ENCODE results near the gene ELMOD3. TPM values are rescaled to one million over a fixed set of nuclear protein-coding genes. Genes with fewer than 3 reads are reported as not detected.
A peak's percentile ranks its signal among the peaks of the same experiment; 100 is the strongest.
"Not testable (repeated sequence)": the region's sequence is repeated elsewhere in the genome, so short reads cannot be mapped to it uniquely, and the experiment has no call there.

Gene ELMOD3
- total RNA-seq, 1 donor from 2014 or later, result 47.7 TPM

DNA sequence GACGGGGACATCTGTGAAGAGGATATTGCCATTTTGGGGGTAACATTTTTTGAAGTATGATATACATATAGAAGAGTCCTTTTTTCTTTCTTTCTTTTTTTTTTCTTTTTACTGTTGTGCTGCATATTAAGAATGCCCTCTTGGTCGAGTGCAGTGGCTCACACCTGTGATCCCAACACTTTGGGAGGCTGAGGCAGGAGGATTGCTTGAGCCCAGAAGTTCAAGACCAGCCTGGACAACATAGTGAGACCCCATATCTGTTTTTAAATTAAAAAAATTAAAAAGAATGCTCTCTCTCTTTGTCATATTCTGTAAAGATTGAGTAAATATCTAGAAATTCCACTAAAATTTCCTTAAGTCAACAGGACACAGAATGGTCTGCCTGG lies 67.5 kb downstream of the ELMOD3 start:
- DNase-seq (ENCODE audit: low spot score), result no peak

DNA sequence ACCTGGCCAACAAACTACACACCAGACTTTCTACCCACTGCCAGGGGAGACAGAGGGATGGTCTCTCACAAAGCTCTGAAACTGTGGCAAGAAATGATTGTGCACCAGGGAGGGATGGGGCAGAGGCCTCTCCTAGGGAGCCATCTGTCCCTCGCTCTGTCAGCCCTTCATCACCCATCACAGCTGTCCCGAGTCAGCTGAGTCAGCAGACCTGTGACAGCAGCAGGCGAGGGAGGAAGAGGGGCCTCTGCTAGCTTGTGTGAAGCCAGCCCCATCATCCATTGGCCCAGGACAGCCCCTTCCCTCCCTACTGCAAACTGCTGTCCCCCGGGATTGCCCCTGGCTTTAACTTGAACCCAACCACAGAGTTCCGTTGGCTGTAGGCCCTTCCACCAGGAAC lies 69.0 kb downstream of the ELMOD3 start:
- no peak for DNase-seq (ENCODE audit: low spot score)

DNA sequence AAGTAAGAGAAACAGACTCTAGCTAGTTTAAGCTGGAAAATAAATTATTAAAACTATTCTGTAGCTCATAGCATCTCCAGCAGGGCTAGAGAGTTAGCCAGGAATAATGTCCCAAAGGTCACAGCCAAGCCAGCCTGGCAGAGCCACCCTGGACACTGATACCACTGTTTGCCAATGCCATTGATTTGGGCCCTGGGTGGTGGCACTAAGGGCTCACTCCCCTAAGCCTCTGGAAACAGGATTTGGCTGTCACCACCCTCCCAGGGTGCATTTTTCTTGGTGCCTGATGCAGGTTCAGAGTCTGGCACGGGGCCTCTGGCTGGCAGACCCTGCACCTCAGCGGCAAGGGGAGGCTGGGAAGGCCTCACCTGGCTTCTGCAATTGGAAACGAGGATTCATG lies 71.0 kb downstream of the ELMOD3 start:
- no peak for DNase-seq (ENCODE audit: low spot score)

DNA sequence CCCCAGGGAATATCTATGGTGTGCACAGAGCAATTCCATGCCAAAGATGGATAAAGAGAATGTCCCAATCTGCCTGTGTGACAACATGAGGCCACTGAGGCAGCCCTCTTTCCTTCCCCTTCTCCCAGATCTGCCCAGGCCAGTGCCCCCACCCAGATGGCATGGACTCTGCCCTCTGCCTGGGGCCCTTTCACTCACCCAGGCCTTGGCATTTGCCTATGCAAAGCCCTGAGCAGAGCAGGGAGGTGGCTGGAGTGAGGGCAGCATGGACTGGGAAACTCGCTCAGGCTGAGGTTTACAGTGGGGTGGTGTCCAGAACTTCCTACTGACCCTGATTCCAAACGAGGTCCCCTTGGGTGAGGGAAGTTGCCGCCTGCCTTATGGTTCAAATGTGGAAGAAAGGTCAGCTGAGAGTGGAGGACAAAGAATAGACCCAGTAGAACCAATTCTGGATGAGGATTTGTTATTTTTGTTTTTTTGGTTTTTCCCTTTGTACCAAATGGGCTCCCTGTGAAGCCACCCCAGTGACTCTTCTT lies 72.8 kb downstream of the ELMOD3 start:
- no peak for DNase-seq (ENCODE audit: low spot score)

DNA sequence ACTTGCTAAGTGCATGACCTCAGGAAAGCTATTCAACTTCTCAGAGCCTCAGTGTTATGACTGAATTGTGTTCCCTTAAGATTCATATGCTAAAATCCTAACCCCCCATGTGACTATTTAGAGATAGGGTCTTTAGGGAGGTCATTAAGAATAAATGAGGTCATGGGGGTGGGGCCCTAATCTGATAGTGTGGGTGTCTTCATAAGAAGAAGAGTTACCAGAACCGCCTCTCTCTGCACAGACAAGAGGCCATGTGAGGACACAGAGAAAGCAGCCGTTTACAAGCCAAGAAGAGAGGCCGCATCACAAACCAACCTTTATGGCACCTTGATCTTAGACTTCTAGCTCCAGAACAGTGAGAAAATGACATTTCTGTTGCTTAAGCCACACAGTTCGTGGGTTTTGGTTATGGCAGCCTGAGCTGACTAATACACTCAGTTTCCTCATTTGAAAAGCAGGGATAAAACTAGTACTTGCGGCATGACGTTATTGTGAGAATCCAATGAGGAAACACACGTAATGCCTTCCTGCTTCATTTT lies 73.8 kb downstream of the ELMOD3 start:
- no peak for DNase-seq (ENCODE audit: low spot score)

DNA sequence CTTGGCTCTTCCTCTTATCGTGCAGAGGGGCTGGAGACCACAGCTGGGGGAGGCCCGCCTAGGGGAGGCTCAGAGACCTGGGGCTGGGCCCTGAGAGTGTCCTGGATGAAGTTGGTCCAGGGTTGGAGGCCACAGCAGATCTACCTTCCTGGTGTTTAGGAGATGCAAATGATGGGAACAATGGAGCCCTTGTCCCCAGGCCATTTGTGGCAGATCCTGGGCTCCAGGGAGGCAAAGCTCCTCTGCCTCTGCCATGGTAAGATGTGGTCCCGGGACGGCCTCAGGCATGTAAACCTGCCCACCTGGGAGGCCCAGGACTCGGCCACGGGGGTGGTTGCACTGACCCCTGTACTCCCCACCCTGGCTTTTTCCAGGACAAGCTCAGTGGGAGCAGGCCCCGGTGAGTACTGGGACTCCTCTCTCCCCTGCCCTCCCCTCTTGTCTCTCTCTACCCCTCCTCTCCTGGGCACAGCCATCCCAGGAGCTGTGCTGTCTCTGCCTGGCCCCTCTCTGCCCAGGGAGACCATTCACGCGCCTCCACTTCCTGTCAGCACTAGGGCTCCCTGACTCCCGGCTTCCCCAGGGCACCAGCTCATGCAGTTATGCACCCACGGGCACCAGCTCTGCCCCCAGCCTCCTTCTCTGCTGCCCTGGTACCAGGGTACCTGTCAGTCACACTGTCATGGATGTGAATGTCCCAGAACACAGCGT lies 74.8 kb downstream of the ELMOD3 start:
- DNase-seq (ENCODE audit: low spot score), result peak; percentile 85

DNA sequence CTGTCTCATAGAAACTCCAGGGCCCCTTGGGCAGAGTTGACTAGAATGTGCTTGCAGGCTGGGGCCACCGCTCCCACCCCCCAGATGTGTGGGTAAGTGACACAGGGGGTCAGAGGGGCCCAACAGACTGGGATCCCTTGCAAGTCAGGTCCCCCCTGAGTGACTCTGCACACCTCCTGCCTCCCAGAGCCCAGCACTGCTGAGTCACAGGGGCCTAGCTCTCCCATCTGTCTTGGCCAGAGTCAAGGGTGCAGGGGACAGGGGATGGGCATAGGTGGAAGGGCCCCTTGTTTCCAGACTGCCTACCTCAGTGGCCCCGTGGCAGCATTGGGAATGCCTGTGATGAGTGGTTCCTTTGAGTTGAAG lies 75.3 kb downstream of the ELMOD3 start:
- DNase-seq (ENCODE audit: low spot score), result no peak

DNA sequence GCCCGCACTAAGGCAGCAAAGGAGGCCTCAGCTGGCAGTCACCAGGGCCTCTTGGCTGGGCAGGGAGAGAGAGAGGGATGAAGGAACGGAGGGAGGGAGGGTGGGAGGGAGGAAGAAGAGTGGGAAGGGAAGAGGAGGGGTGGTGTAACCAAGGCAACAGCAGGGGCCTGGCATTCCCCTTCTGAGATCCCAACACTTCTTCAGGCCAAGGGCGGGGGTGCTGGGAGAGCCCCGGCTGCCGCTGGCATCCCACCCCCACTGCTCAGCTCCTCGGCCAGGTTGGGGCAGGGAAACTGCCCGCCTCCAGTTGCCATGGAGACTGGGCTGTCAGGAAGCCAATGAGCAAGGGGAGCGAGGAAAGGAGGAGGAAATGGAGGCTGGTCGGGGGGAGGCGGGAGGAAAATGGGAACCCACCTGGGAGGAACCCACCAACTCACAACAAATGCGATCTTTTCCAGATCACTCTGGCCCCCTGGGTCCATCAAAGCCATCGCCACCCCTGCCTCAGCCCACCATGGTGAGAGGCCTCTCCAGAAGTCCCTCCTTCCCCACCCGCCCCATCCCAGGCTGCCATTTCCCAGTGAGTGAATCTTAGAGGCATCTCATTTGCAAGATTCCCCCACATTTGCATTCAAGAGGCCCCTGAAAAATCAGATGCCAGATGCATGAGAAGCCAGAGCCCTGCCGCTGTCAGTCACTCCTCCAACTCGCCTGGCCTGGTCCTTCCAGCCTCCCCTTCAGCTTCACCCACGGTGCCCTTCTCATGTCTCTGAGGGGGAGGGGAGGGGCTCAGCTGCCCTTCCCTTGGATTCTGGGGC lies 76.4 kb downstream of the ELMOD3 start:
- no peak for DNase-seq (ENCODE audit: low spot score)

DNA sequence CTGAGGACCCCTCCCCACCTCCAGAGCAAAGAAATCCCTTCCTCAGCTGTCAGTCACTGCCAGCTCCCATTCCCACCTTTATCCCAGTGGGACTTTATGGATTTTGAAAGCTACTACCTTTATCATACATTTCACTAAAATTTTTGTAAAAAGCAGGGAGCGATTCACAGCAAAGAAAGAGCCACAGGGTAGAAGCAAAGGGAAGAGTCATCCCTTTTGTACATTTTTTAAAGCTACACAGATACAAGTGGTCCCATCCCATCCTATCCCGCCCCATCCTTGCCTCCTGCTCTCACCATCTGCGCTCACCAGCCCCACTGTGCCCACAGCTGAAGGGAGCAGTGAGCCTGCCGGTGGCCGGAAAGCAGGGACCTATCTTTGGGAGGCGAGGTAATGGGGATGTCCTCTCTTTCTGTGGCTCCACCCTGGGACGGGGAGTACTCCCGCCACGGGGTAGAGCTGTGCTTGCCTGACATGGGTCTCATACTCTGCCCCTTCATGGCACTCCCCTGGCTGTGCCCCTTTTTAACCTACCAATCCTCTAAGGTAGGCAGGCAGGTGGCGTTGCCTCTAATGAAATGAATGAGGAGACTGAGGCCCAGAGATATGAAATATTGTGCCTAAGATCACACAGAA lies 77.1 kb downstream of the ELMOD3 start:
- peak; percentile 87 for DNase-seq (ENCODE audit: low spot score)

DNA sequence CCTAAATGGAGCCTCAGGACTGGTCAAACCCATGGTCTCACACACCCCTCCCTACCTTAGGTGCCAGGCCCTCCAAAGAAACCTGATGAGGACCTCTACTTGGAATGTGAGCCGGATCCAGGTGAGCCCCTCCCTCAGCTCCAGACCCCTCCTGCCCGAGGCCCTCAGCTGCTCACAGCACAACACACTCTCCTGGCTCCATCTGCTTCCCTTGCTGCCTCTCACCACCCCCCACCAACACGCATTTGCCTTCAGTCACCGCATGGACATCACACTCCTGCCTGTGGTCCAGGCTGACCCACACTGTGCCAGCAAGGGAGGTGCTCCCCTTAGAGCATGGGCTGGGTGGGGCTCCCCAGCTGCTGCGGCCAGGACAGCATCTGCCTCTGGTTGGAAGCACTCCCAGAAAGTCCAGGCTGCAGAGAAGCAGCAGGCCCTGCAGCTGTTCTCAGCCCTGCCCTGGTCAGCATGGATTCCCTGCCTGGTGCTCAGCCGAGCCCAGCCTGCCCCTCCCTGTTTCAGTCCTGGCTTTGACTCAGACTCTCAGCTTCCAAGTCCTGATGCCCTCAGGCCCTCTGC lies 79.0 kb downstream of the ELMOD3 start:
- peak; percentile 90 for DNase-seq (ENCODE audit: low spot score)

DNA sequence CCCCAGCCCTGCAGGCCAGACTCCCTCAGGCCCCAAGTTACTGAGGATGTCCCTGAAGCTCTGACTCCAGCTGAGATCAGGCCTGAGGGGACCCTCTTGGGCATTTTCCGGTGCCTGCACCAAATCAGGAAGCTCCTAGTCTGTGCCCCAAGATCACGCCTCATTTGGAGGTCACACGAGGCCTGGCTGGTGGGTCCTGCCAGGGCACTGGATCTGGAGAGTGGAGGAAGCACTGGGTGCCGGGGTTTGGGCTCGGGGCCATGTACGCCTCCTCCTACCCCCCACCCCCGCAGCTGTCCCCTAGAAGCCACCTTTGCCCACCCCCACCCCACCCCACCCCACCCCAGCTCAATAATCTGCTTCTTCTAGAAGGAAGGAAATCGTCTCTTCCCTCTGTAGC lies 80.1 kb downstream of the ELMOD3 start:
- peak; percentile 87 for DNase-seq (ENCODE audit: low spot score)

DNA sequence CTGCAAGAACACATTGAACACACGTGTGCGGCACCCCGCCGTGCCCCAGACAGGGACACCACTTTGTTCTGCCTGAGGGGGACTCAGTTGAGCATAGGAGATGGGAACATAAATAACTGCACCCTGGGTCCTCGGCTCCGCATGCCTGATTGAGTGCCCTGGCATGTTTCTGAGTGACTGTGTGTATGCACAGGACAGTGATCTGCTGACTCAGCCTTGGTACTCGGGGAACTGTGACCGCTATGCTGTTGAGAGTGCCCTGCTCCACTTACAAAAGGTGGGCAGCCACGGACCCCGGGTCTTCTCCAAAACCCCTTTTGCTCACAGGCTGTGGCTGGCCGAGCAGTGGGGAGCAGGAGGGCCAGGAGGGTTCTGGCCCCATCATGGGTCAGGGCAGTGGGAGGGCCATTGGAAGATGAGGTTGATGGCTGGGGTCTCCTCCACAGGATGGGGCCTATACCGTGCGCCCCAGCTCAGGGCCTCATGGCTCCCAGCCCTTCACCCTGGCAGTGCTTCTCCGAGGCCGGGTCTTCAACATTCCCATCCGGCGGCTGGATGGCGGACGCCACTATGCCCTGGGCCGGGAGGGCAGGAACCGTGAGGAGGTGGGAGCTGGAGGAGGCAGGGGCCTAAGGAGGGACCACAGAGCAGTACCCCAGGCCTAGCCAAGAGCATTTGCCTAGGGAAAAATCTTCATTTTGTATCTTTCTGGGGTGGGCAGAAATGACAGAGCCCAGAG lies 80.8 kb downstream of the ELMOD3 start:
- DNase-seq (ENCODE audit: low spot score), result no peak

DNA sequence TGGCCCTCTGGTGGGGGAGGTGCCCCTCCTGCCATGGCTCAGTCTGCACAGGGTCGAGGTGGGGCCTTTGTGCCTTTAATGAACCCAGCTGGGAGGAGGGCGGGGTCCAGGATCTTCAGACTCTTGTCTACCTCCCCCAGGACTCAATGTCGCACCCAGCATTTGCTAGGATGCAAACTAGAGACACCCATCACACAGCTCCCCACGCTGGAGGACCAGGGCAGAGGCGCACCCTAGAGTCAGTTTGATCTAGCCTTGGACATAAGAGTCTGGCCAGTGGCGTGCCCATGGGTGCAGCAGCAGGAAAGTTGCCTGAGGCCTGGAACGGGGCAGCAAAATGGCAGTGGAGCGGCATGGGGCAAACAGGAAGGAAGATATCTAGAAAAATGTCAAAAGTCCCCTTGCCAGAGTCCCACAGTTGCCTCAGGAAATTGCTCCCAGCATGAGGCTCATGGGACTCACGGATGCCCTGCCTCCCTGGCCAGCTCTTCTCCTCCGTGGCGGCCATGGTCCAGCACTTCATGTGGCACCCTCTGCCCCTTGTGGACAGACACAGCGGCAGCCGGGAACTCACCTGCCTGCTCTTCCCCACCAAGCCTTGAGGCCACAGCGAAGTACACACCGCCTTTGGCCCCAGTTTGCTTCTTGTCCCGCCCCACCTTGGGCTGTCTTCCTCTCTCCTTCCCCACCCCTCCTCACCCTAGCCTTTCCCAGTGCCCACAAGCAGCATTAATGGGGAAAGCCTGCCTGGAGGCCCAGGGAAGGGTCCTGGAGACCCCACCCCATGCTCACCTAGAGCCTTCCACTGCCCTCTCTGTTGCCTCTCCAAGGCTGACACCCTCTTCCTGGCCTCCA lies 81.6 kb downstream of the ELMOD3 start:
- DNase-seq (ENCODE audit: low spot score), result peak; percentile 83

DNA sequence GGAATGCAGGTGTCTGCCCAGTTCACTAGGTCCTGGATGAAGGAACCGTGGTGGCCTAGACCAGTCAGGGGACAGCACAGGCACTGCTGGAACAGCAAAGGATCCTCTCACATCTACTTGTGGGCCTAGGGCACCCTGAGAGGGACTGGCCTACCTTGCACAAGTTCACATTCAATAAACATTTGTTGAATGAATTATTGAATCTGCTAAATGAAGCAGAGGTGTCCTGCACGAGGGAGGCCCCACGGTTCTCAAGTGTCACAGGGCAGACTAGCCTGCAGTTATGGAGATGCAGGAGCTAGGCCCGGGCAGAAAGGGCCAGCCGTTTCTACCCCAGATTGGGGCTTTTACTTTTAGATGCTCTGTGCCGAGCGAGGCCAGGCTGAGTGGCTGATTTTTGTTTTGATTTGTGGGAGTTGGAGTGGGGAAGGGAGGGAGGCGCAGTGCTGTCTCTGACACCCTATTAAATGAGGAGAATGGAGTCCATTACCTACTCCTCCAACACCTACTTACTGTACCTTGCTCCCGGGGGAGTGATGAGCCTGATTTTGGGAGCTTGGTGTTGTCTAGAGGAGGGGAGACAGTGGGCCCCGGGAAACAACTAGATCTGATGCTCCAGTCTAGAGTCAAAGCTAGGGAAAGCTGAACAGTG lies 82.4 kb downstream of the ELMOD3 start:
- no peak for DNase-seq (ENCODE audit: low spot score)

DNA sequence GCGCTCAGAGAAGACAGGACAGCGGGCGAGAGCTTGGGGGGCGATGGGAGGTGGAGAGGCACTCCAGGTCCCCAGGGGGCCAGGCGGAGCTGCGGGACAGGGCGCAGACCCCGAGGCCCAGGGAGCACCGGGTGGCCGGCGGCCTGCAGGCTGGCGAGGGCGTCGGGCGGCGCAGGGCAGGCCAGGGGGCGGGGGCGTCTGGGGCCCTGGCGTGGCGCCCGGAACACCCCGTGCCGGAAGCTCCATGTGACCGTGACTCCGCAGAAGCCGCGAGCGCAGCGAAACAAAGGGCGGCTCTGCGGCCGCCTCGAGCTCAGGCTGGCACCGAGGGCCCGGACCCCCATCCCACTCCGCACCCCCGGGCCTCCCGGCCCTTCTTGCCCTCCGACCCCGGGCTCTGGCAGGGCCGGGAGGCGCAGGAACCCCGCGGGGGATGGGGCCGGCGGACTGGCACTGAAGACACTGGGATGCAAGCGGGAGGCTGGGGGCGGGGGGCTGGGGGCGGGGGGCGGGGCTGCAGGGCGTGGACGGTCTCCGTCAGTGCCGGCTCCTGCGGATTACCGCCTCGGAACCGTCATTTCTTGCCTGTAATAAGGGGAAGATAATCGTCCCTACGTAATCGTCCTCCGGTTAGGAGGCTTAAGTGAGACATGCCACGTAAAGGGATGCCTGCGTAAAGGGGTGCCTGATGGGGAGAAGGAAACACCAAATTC lies 83.1 kb downstream of the ELMOD3 start:
- peak; percentile 97 for DNase-seq (ENCODE audit: low spot score)

DNA sequence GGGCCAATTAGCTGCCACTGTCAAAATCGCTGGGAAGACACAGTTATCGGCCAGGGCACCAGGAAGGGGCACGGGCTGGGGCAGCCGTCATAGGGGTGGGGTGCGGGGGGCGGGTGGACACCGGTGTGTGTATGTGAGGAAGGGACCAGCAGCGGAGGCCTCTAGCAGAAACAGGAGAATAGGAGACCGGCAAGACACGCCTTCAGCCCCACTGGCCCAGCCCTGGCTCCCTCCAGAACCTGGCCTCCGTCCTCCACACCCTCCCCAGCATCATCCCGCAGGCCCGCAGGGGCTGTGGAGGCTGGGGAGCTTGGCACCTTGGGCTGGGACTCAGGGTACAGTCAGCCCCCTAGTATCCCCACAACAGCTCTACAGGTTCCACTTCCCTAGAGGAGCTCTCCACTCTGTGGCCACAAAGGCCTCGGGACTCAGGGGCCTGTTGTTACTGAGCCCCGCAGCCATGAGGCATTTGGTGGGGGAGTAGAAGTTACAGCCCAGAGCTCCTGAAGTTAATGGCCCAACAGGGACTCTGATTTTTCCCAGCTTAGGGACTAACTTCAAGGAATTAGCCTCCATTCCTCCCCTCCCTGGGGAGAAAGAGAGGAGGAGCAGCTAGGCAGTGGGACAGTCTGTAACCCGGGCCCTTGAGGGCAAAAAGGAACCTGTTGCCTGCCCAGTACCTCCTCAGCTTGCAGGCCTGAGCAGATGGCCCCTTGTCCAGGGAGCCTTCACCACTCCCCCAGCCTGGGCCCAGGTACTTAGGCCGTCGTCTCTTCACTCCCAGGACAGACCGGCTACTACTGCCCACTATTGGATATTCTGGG lies 83.8 kb downstream of the ELMOD3 start:
- no peak for DNase-seq (ENCODE audit: low spot score)

DNA sequence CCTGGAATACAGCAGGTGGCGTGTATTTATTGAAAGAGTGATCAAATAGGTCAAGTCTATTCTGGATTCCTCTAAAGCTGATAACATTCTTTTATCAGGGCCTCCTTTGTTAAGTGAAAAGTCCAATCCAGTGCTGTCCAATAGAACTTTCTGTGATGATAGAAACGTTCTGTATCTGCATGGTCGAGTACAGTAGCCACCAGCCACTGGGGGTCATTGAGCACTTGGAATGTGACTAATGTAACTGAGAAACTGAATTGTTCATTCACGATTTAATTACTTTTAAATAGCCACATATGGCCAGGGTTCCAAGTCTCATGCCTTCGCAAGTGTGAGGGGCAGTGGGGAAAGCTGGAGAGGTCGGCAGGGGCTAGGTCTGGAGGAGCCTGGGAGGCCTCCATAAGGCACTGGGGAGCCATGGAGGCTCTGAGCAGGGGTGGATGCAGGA lies 84.5 kb downstream of the ELMOD3 start:
- DNase-seq (ENCODE audit: low spot score), result no peak

DNA sequence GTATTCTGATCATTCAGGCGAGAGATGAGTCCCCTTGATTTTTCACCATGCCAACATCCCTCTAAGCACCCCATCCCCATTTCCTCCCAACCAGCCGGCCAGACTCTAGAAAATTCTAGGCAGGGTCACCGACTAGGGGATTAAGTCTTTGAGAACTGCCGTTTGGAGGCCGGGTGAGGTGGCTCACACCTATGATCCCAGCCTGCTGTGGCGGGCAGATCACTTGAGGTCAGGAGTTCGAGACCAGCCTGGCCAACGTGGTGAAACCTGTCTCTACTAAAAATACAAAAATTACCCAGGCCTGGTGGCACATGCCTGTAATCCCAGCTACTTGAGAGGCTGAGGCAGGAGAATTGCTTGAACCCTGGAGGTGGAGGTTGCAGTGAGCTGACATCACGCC lies 85.0 kb downstream of the ELMOD3 start:
- not testable (repeated sequence) for DNase-seq (ENCODE audit: low spot score)
